Measurements from ENCODE around the gene RASGRF1.

Gene RASGRF1

DNA sequence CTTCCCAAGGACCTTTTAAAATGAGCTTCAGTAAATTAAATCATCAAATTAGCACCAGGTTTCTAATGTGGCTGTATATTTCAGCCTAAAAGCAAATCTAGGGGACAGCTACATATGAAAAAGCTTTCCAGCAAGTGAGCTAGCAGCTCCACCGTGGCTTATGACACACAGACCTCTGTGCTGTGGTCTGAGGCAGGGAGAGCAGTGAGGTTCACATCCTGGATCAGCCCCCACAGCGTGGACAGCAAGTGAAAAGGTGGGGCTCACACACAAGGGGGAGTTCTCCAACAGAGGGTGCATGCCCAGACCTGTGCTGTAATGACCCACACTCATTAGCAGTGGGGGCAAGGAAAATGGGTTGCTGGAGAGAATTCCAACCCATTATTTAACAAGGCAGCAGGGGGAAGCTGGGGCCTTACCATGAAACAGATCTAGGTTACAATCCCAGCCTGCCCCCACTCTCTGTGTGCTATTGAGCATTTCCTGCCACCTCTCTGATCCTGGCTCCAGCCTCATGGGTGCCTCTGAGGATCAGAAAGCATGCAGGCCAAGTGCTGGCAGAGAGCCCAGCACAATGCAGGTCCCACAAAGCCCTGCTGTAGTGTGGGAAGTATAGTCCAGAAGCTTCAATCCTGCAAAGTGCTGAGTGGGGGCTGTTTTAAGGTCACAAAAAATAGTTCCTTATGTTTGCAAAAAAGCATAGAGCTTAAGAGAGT, 48.2 kb downstream of the RASGRF1 start:
- ChIA-PET POLR2A (no interaction called here), CTCF (interaction anchor here (0.5 kb wide), 1 partner anchor 1870 kb away, joined by 3 read pairs; no protein-coding TSS in a partner anchor)
- DNase-seq (ENCODE audit: extremely low spot score), result no peak
- TF ChIP-seq, protein P1, sequence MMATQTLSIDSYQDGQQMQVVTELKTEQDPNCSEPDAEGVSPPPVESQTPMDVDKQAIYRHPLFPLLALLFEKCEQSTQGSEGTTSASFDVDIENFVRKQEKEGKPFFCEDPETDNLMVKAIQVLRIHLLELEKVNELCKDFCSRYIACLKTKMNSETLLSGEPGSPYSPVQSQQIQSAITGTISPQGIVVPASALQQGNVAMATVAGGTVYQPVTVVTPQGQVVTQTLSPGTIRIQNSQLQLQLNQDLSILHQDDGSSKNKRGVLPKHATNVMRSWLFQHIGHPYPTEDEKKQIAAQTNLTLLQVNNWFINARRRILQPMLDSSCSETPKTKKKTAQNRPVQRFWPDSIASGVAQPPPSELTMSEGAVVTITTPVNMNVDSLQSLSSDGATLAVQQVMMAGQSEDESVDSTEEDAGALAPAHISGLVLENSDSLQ (IDR thresholded peaks at IDR 0.05), result no peak

DNA sequence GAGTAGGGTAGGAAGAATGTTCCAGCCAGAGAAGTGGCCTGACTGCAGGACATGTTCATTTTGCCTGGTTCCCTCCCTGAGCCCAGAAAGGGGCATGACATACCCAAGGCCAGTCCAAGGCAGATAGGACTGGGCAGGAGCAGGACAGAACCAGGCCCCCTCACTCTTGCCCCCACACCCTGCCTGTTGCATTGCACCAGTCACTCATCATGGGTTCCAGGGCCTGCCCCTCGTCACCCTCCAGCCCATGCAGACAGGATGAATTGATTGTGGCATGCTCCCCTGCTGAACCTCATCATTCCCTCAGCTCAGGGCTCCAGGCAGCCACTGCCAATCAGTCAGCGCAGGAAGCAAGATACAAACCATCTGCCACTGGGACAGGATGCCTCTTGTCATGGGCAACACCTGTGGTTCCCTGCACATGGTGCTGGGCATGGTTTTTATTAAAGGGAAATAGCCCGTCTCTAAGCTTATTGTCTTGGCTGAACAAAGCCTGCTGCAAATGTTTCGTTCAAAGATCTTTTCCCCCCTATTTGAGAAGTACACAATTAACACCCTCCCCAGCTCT, 48.9 kb downstream of the RASGRF1 start:
- ChIA-PET POLR2A (no interaction called here), CTCF (interaction anchor here (0.5 kb wide), 1 partner anchor 1870 kb away, joined by 3 read pairs; no protein-coding TSS in a partner anchor)
- no peak for DNase-seq (ENCODE audit: extremely low spot score)
- no peak for TF ChIP-seq TARDBP (IDR thresholded peaks at IDR 0.05)
- no peak for TF ChIP-seq ZNF384 (IDR thresholded peaks at IDR 0.05)
- no peak for TF ChIP-seq FOXK2 (IDR thresholded peaks at IDR 0.05)
- no peak for TF ChIP-seq ARNT (IDR thresholded peaks at IDR 0.05)
- no peak for TF ChIP-seq L3MBTL2 (conservative IDR thresholded peaks at IDR 0.05)
- TF ChIP-seq FOXA1 (IDR thresholded peaks at IDR 0.05), result no peak
- no peak for TF ChIP-seq FOXM1 (IDR thresholded peaks at IDR 0.05; ENCODE audit: borderline replicate concordance)
- no peak for TF ChIP-seq ELF4 (IDR thresholded peaks at IDR 0.05)
- TF ChIP-seq, protein P1 (IDR thresholded peaks at IDR 0.05), result no peak
- TF ChIP-seq SP1 (IDR thresholded peaks at IDR 0.05), result no peak

DNA sequence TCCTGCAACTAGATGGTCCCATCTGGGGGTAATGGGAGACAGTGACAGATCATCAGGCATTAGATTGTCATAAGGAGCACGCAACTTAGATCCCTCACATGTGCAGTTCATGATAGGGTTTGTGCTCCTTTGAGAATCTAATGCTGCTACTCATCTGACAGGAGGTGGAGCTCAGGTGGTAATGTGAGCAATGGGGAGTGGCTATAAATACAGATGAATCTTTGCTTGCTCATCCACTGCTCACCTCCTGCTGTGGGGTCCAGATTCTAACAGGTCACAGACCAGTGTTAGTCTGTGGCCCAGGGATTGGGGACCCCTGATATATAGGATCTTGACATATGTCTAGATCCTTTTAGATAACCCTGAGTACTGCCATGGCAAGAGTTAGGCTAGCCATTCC, 52.7 kb downstream of the RASGRF1 start:
- no peak for DNase-seq (ENCODE audit: extremely low spot score)
- TF ChIP-seq NFRKB (IDR thresholded peaks at IDR 0.05) (no peak), FOXM1 (IDR thresholded peaks at IDR 0.05; ENCODE audit: borderline replicate concordance) (no peak), ZNF384 (IDR thresholded peaks at IDR 0.05) (no peak), L3MBTL2 (conservative IDR thresholded peaks at IDR 0.05) (no peak), BHLHE40 (IDR thresholded peaks at IDR 0.05; ENCODE audit: borderline replicate concordance) (no peak), HDGF (IDR thresholded peaks at IDR 0.05; ENCODE audit: borderline replicate concordance) (no peak), FOXK2 (IDR thresholded peaks at IDR 0.05) (no peak), TARDBP (IDR thresholded peaks at IDR 0.05) (no peak), SP1 (IDR thresholded peaks at IDR 0.05) (no peak), SUZ12 (IDR thresholded peaks at IDR 0.05) (no peak), CTBP1 (IDR thresholded peaks at IDR 0.05; ENCODE audit: borderline replicate concordance) (no peak), FOXA1 (IDR thresholded peaks at IDR 0.05) (no peak), ARNT (IDR thresholded peaks at IDR 0.05) (no peak)
- TF ChIP-seq, protein P1 (IDR thresholded peaks at IDR 0.05), result no peak
- POLR2A ChIA-PET, result no interaction called here
- CTCF ChIA-PET, result interaction anchor here (1.6 to 2.6 kb wide), 2 partner anchors 10 to 147 kb away, joined by 5 to 9 read pairs; no protein-coding TSS in a partner anchor

- POLR2A ChIA-PET, result no interaction called here
- no peak for TF ChIP-seq SP1 (IDR thresholded peaks at IDR 0.05)
- CTCF ChIA-PET, result interaction anchor here (1.5 kb wide), 1 partner anchor 148 kb away, joined by 6 read pairs; no protein-coding TSS in a partner anchor
- DNase-seq (ENCODE audit: extremely low spot score), result no peak
These were observed 54.3 kb downstream of the RASGRF1 start for GRCh38 chr15:79036323-79036722.

DNA sequence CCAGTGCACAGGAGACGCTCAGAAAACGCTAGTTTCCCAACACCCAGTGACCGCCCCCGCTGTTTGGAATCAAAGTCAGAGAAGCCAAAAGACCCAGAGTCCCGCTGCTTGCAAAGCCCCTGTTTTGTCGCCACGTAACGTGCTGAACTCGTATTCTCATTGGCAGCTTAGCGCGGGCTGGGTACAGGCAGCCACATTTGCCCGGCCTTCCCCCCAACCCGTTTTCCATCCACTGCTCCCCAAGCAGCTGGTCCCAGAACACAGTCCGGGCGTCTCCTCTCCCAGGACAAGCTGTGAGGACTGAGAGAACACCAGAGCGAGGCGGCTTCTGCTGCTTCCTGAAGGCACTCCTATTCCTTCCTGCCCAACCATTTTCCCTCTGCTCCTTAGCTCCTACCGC, 54.8 kb downstream of the RASGRF1 start:
- ChIA-PET POLR2A (no interaction called here), CTCF (interaction anchor here (1.5 kb wide), 1 partner anchor 149 kb away, joined by 6 read pairs; no protein-coding TSS in a partner anchor)
- no peak for TF ChIP-seq ZNF384 (IDR thresholded peaks at IDR 0.05)
- TF ChIP-seq LEF1 (IDR thresholded peaks at IDR 0.05; ENCODE audit: borderline replicate concordance), result no peak
- TF ChIP-seq, protein P1 (IDR thresholded peaks at IDR 0.05), result no peak
- TF ChIP-seq TARDBP (IDR thresholded peaks at IDR 0.05), result no peak
- no peak for TF ChIP-seq FOXK2 (IDR thresholded peaks at IDR 0.05)
- TF ChIP-seq ELF4 (IDR thresholded peaks at IDR 0.05), result no peak
- no peak for TF ChIP-seq FOXA1 (IDR thresholded peaks at IDR 0.05)
- no peak for TF ChIP-seq SUZ12 (IDR thresholded peaks at IDR 0.05)
- TF ChIP-seq CTBP1 (IDR thresholded peaks at IDR 0.05; ENCODE audit: borderline replicate concordance), result no peak
- TF ChIP-seq HDGF (IDR thresholded peaks at IDR 0.05; ENCODE audit: borderline replicate concordance), result no peak
- no peak for TF ChIP-seq L3MBTL2 (conservative IDR thresholded peaks at IDR 0.05)
- TF ChIP-seq SP1 (IDR thresholded peaks at IDR 0.05), result no peak
- TF ChIP-seq FOXM1 (IDR thresholded peaks at IDR 0.05; ENCODE audit: borderline replicate concordance), result no peak
- TF ChIP-seq NFRKB (IDR thresholded peaks at IDR 0.05), result no peak
- TF ChIP-seq ARNT (IDR thresholded peaks at IDR 0.05), result no peak
- no peak for TF ChIP-seq BHLHE40 (IDR thresholded peaks at IDR 0.05; ENCODE audit: borderline replicate concordance)
- DNase-seq (ENCODE audit: extremely low spot score), result no peak

DNA sequence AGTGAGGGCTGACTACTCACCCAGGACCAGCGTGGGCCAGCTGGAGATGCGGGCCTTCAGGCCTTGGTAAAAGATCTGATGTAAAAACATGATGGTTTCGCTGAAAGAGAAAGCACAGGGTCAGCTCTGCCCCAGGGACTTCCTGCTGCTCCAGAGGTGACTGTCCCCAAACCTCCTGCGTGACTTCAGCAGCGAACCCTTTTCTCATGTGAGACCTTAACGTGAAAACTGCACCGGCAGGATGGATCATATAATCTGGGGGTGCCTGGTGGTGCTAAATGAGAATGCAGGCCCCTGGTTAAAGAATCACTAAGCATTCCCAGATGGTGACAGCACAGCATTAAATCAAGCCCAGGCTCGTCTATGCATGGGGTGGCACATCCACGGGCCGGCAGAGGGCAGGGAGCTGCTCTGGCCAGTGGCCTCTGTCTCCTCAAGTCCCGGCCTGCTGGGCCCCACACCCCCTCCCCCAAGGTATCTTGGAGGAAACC, 55.4 kb downstream of the RASGRF1 start:
- POLR2A ChIA-PET, result no interaction called here
- CTCF ChIA-PET, result interaction anchor here (1.1 to 1.5 kb wide), 2 partner anchors 19 to 150 kb away, joined by 3 to 6 read pairs; no protein-coding TSS in a partner anchor
- TF ChIP-seq CTBP1 (IDR thresholded peaks at IDR 0.05; ENCODE audit: borderline replicate concordance) (no peak), NFRKB (IDR thresholded peaks at IDR 0.05) (no peak), FOXA1 (IDR thresholded peaks at IDR 0.05) (no peak)
- DNase-seq (ENCODE audit: extremely low spot score), result no peak
